22Rv1 (cell line): Measurements from ENCODE around the gene HSD17B13.

Source experiments
- H3K27ac ChIP-seq: fragments of 450-650 bp; 2 replicates; pipeline ENCODE4 v1.5.1; 2017
- CTCF ChIP-seq: fragments of 450-650 bp; IDR thresholded peaks from 2 replicates; pipeline ENCODE4 v1.5.1; 2017; ENCODE audit warnings: mild to moderate bottlenecking
- ZFX ChIP-seq: fragments of 450-650 bp; IDR thresholded peaks from 2 replicates; pipeline ENCODE4 v1.6.1; 2017; ENCODE audit warnings: antibody characterized with exemption, borderline replicate concordance

HSD17B13 gene

GRCh38 chr4:87278335-87278794, 44.3 kb downstream of the HSD17B13 start:
- no peak overlapping the region for H3K27ac ChIP-seq
- TF ChIP-seq ZFX: no peak
- TF ChIP-seq CTCF: no peak

- no peak overlapping the region for H3K27ac ChIP-seq
- TF ChIP-seq ZFX (no peak), CTCF (no peak)
Observed at GRCh38 chr4:87275311-87275710, 47.4 kb downstream of the HSD17B13 start.

- TF ChIP-seq ZFX (no peak), CTCF (no peak)
- H3K27ac ChIP-seq: no peak overlapping the region
Observed at GRCh38 chr4:87274803-87275202, 47.9 kb downstream of the HSD17B13 start.

- no peak overlapping the region for H3K27ac ChIP-seq
- TF ChIP-seq ZFX (no peak), CTCF (no peak)
Observed at GRCh38 chr4:87274327-87274726, 48.4 kb downstream of the HSD17B13 start.

- H3K27ac ChIP-seq: no peak overlapping the region
- TF ChIP-seq CTCF: no peak
- TF ChIP-seq ZFX: no peak
Observed at GRCh38 chr4:87270825-87271224, 51.9 kb downstream of the HSD17B13 start.

GRCh38 chr4:87270144-87270543, 52.5 kb downstream of the HSD17B13 start:
- H3K27ac ChIP-seq: no peak overlapping the region

GRCh38 chr4:87268411-87268810, 54.3 kb downstream of the HSD17B13 start:
- no peak for TF ChIP-seq ZFX
- TF ChIP-seq CTCF: no peak
- no peak overlapping the region for H3K27ac ChIP-seq

More at GRCh38 chr4:87270144-87270543, 52.5 kb downstream of the HSD17B13 start:
- TF ChIP-seq ZFX (no peak), CTCF (peak; percentile 80)
